ENCODE measurements around the gene CDON. TPM values are rescaled to one million over a fixed set of nuclear protein-coding genes. Genes with fewer than 3 reads are reported as not detected.
A peak's percentile ranks its signal among the peaks of the same experiment; 100 is the strongest.

CDON gene
- total RNA-seq (2016; rRNA removed; fragmentation: Illumina TruSeq; extraction: Trizol) (8.4 and 12.8 TPM in 2 replicates), polyA plus RNA-seq (2011; rRNA removed) (7.4 and 9.6 TPM in 2 replicates), polyA minus RNA-seq (2011; rRNA and poly(A)+ RNA removed; ENCODE audit: low replicate concordance) (12.8 and 28.4 TPM in 2 replicates), Bru-seq, nascent RNA (percentile 61 among the genes with signal in this experiment), BruChase-seq, experiment 1, labeled RNA remaining after a 6-hour chase (percentile 63 among the genes with signal in this experiment), BruChase-seq, experiment 2, labeled RNA remaining after a 2-hour chase (percentile 63 among the genes with signal in this experiment)
- 5.5 and 5.6 TPM in 2 replicates for total RNA-seq (2016; cell fraction: cytosol; rRNA removed; fragmentation: Illumina TruSeq; extraction: Trizol; ENCODE audit: low read depth)
- 7.2 and 12.2 TPM in 2 replicates for total RNA-seq (2016; cell fraction: insoluble cytoplasmic fraction; rRNA removed; fragmentation: Illumina TruSeq; extraction: Trizol)
- total RNA-seq (2016; cell fraction: membrane; rRNA removed; fragmentation: Illumina TruSeq; extraction: Trizol): 8.7 and 10.6 TPM in 2 replicates
- total RNA-seq (2016; cell fraction: nucleus; rRNA removed; fragmentation: Illumina TruSeq; extraction: Trizol): 19.7 and 22.7 TPM in 2 replicates
- polyA plus RNA-seq (2011; cell fraction: cytosol; rRNA removed): 5.5 and 6.9 TPM in 2 replicates
- 10.3 and 11.2 TPM in 2 replicates for polyA plus RNA-seq (2011; cell fraction: nucleus; rRNA removed)
- polyA plus RNA-seq (2012): 9.3 and 10.1 TPM in 2 replicates
- polyA plus RNA-seq (2016; cell fraction: cytosol; fragmentation: Illumina TruSeq; extraction: Trizol; ENCODE audit: low read depth): 0.72 and 1.7 TPM in 2 replicates
- 3.3 and 4.5 TPM in 2 replicates for polyA plus RNA-seq (2016; cell fraction: insoluble cytoplasmic fraction; fragmentation: Illumina TruSeq; extraction: Trizol; ENCODE audit: low read depth)
- polyA plus RNA-seq (2016; cell fraction: membrane; fragmentation: Illumina TruSeq; extraction: Trizol; ENCODE audit: low read depth): 1.6 and 1.9 TPM in 2 replicates
- polyA plus RNA-seq (2016; cell fraction: nucleus; fragmentation: Illumina TruSeq; extraction: Trizol; ENCODE audit: insufficient read depth, low read depth): 15.3 and 16.2 TPM in 2 replicates
- 14.0 and 17.1 TPM in 2 replicates for polyA minus RNA-seq (2011; cell fraction: cytosol; rRNA and poly(A)+ RNA removed)
- 27.6 and 31.0 TPM in 2 replicates for polyA minus RNA-seq (2011; cell fraction: nucleus; rRNA and poly(A)+ RNA removed)
- long read RNA-seq, experiment 1, partial matches to known transcripts: 1 of 6 reads
- long read RNA-seq, experiment 1, other reads (novel, unspliced or antisense): 4 of 6 reads
- long read RNA-seq, experiment 2, partial matches to known transcripts: 1 of 13 reads
- long read RNA-seq, experiment 2, other reads (novel, unspliced or antisense): 12 of 13 reads

DNA sequence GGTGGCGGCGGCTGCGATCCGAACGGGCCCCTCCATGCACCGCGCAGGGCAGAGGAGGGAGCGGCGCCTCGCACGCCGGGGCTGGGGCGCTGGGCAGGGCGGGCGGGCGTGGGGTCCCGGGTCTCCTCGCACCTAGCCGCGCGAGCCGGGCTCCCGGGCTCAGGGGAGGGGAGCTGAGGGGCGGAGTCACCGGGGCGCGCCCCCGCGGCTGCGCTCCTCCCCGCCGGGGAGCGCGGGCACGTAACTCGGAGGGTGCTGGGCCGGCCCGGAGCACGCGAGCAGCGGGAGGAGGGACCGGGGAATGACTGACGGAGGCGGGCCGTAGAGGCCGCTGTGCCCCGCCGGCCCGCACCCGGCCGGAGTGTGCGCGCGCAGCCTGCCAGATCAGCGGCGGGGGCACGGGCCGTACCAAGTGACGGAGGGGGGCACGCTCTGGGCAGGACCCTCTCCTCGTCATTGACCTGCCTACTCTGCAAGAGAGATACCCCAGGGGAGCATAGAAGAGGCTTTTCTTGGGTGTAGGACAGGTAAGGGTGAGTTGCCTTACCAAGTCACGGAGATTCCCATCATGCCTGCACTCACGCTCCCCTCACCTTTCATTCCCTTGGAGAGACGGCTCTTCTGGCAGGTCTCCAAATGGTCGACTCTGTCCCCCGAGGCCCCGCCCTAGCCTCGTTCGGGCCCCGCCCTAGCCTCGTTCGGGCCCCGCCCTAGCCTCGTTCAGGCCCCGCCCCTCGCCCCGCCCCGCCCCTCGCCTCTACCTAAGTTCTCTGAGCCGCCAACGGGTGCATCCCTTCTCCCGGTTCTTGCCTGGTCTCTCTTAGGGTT, at the start of gene CDON:
Gene CDON (minus strand): TSS at position 188 of the 828 bp plus-strand sequence. CDS start 39,390 bp downstream, outside the sequence.
- POLR2A ChIA-PET: interaction anchor here (1.0 to 2.9 kb wide), 9 partner anchors 21 to 148 kb away, joined by 3 to 16 read pairs (median 4); partner anchors contain the start of genes FAM118B and RPUSD4
- Histone ChIP-seq H4K20me1 (ENCODE audit: insufficient read depth, low read length) (no peaks in the 10 kb centered on the region), H3K27me3 (ENCODE audit: control insufficient read depth in 1 of 2, insufficient read depth in 2 of 2, low read length in 2 of 2) (no peaks in the 10 kb centered on the region), H2AFZ (ENCODE audit: low read length) (peak within 1 kb of the TSS; percentile 99), H3K9me3 (ENCODE audit: low read length) (no peaks in the 10 kb centered on the region), H3K9ac (ENCODE audit: insufficient read depth, low read depth, low read length) (peak within 1 kb of the TSS; percentile 98), H3K4me2 (ENCODE audit: low read depth, low read length) (peak within 1 kb of the TSS; percentile 99), H3K36me3 (replicated peaks in 1 of 2; ENCODE audit: control insufficient read depth in 1 of 2, insufficient read depth in 2 of 2, low read length in 2 of 2) (no peaks in the 10 kb centered on the region), H3K4me3 (replicated peaks in 1 of 3; ENCODE audit: insufficient read depth in 1 of 3, low read depth in 2 of 3, low read length in 3 of 3) (peak within 1 kb of the TSS; percentile 75 to 86 (median 80)), H3K4me1 (ENCODE audit: insufficient read depth, low read length) (peaks cover 53% of the 10 kb centered on the region), H3K27ac (ENCODE audit: extremely low read length, insufficient read depth, low read length) (peak within 1 kb of the TSS; percentile 100), H3K79me2 (ENCODE audit: insufficient read depth, low read length) (peaks cover 20% of the 10 kb centered on the region)
- ATAC-seq: peak; percentile 91
- in situ Hi-C loops (cut with HindIII; ENCODE audit: extremely low pct_ligation_motif_present, low pct_unique_long_range_greater_than_20kb): loop anchor here (5.0 to 10.0 kb wide), 2 partner anchors 121 to 132 kb away; no protein-coding TSS in a partner anchor
- WGBS (ENCODE audit: low lambda C conversion rate): 0% methylated on average over 9 of the region's 82 CpGs
- no peak for FAIRE-seq
- DNase-seq (ENCODE audit: low spot score): peak; percentile 86
- intact Hi-C loops (cut with micrococcal nuclease; ENCODE audit: unreplicated experiment): loop anchor here (2.0 to 5.0 kb wide), 5 partner anchors 26 to 124 kb away; no protein-coding TSS in a partner anchor
- BruUV-seq (replicated peaks): no TSS peak
- CTCF ChIA-PET (ENCODE audit: low intra/inter-chr PET ratio, low total read pairs): interaction anchor here (0.6 to 3.2 kb wide), 2 partner anchors 120 to 140 kb away, joined by 3 to 14 read pairs; no protein-coding TSS in a partner anchor
- no peak for TF ChIP-seq SKIL (CRISPR knock-in tag; IDR thresholded peaks at IDR 0.05; ENCODE audit: borderline replicate concordance)
- 0 out of 2 replicates have a peak, but pooled peaks have one; percentile 34 for TF ChIP-seq ZNF232 (CRISPR knock-in tag; IDR thresholded peaks at IDR 0.05; ENCODE audit: borderline replicate concordance)
- TF ChIP-seq IKZF5 (CRISPR knock-in tag; IDR thresholded peaks at IDR 0.05): peak; percentile 86
- no peak for TF ChIP-seq ZBTB7B (CRISPR knock-in tag; IDR thresholded peaks at IDR 0.05)
- no peak for TF ChIP-seq ZBTB42 (CRISPR knock-in tag; IDR thresholded peaks at IDR 0.05)
- TF ChIP-seq CBFB (CRISPR knock-in tag; IDR thresholded peaks at IDR 0.05): peak; percentile 58; the same call in 1 of the 2 replicates
- TF ChIP-seq, protein P1, sequence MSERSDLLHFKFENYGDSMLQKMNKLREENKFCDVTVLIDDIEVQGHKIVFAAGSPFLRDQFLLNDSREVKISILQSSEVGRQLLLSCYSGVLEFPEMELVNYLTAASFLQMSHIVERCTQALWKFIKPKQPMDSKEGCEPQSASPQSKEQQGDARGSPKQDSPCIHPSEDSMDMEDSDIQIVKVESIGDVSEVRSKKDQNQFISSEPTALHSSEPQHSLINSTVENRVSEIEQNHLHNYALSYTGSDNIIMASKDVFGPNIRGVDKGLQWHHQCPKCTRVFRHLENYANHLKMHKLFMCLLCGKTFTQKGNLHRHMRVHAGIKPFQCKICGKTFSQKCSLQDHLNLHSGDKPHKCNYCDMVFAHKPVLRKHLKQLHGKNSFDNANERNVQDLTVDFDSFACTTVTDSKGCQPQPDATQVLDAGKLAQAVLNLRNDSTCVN (CRISPR knock-in tag; IDR thresholded peaks at IDR 0.05; ENCODE audit: borderline replicate concordance): peak; percentile 51; the same call in 1 of the 2 replicates
- TF ChIP-seq SNAI1 (CRISPR knock-in tag; IDR thresholded peaks at IDR 0.05; ENCODE audit: borderline replicate concordance): no peak
- no peak for TF ChIP-seq HHEX (CRISPR knock-in tag; IDR thresholded peaks at IDR 0.05)
- TF ChIP-seq ONECUT2 (CRISPR knock-in tag; IDR thresholded peaks at IDR 0.05): no peak
- TF ChIP-seq ZNF790 (CRISPR knock-in tag; IDR thresholded peaks at IDR 0.05; ENCODE audit: borderline replicate concordance): no peak

All from HepG2 (cell line).